HG02759 (cell line): ENCODE data around the gene ACADL.
A peak's percentile ranks its signal among the peaks of the same experiment; 100 is the strongest.

Experiments used
- ATAC-seq: cut with Tn5 transposase; IDR thresholded peaks from one replicate; pipeline ENCODE4 v1.9.1; 2021; ENCODE audit warnings: mild to moderate bottlenecking, moderate library complexity; ENCODE audit not compliant: unreplicated experiment

The ACADL gene

GRCh38 chr2:210224941-210225672, at the start of gene ACADL:
ACADL (minus strand) TSS chr2:210225447; CDS start chr2:210225263, 184 bp downstream.
- ATAC-seq: peak; percentile 71

- ATAC-seq: no peak
Measured at GRCh38 chr2:210271300-210271699, 46.1 kb upstream of the ACADL start.

GRCh38 chr2:210269148-210269547, 43.9 kb upstream of the ACADL start:
- no peak for ATAC-seq

- ATAC-seq: no peak
Measured at GRCh38 chr2:210268281-210268680, 43.0 kb upstream of the ACADL start.

GRCh38 chr2:210267698-210268097, 42.5 kb upstream of the ACADL start:
- ATAC-seq: no peak

- ATAC-seq: no peak
Measured at GRCh38 chr2:210264282-210264681, 39.0 kb upstream of the ACADL start.

GRCh38 chr2:210263841-210264240, 38.6 kb upstream of the ACADL start:
- ATAC-seq: no peak

- ATAC-seq: no peak
Measured at GRCh38 chr2:210262036-210262435, 36.8 kb upstream of the ACADL start.

- no peak for ATAC-seq
Measured at GRCh38 chr2:210259687-210260086, 34.4 kb upstream of the ACADL start.

GRCh38 chr2:210252699-210253606, 27.7 kb upstream of the ACADL start:
- no peak for ATAC-seq

GRCh38 chr2:210250622-210251021, 25.4 kb upstream of the ACADL start:
- ATAC-seq: no peak

GRCh38 chr2:210233487-210233886, 8.2 kb upstream of the ACADL start:
- ATAC-seq: no peak

- ATAC-seq: no peak
Measured at GRCh38 chr2:210230984-210231383, 5.7 kb upstream of the ACADL start.

- ATAC-seq: no peak
Measured at GRCh38 chr2:210230518-210230917, 5.3 kb upstream of the ACADL start.

- ATAC-seq: no peak
Measured at GRCh38 chr2:210228586-210228985, 3.3 kb upstream of the ACADL start.

GRCh38 chr2:210227290-210228088, 2.2 kb upstream of the ACADL start:
- no peak for ATAC-seq

- ATAC-seq: no peak
Measured at GRCh38 chr2:210226223-210226622, 976 bp upstream of the ACADL start.

GRCh38 chr2:210224591-210224940, 681 bp downstream of the ACADL start:
- ATAC-seq: no peak

- ATAC-seq: no peak
Measured at GRCh38 chr2:210215120-210215519, 10.1 kb downstream of the ACADL start.

GRCh38 chr2:210210185-210210584, 15.1 kb downstream of the ACADL start:
- no peak for ATAC-seq

GRCh38 chr2:210207929-210208328, 17.3 kb downstream of the ACADL start:
- ATAC-seq: no peak
